Stimulated activated CD8-positive, alpha-beta memory T cell treated with anti-CD3 and anti-CD28 coated beads, Interleukin-4, amount 100 ng/mL, for 4 hours (primary cell): ENCODE measurements around the gene SEC16A.

Source experiments
- DNase-seq, 2 donors: peaks; one replicate each; pipeline ENCODE4 v3.0.0-alpha.2; 2020; ENCODE audit warnings: low read depth in 2 of 2, low spot score in 1 of 2

Gene SEC16A

GRCh38 chr9:136441681-136442245, 41.1 kb downstream of the SEC16A start:
- DNase-seq = no peak

- no peak for DNase-seq
These were observed 41.6 kb downstream of the SEC16A start for GRCh38 chr9:136441191-136441680.

- DNase-seq = peak; percentile 60 to 73
These were observed 43.1 kb downstream of the SEC16A start, which contains the start of gene INPP5E for GRCh38 chr9:136439481-136440408. Gene INPP5E (minus strand): TSS chr9:136439845. CDS start chr9:136439419, 426 bp downstream.

- peak in 1 of 2 donors; percentile 29 for DNase-seq
These were observed 44.0 kb downstream of the SEC16A start for GRCh38 chr9:136438548-136439480.

GRCh38 chr9:136437839-136438547, 44.8 kb downstream of the SEC16A start:
- DNase-seq = no peak

- no peak for DNase-seq
These were observed 45.4 kb downstream of the SEC16A start for GRCh38 chr9:136437430-136437829.

- DNase-seq = no peak
These were observed 46.7 kb downstream of the SEC16A start for GRCh38 chr9:136436055-136436634.

GRCh38 chr9:136434580-136435169, 48.2 kb downstream of the SEC16A start:
- DNase-seq = no peak

GRCh38 chr9:136433849-136434579, 48.8 kb downstream of the SEC16A start:
- no peak for DNase-seq

- DNase-seq = no peak
These were observed 49.7 kb downstream of the SEC16A start for GRCh38 chr9:136433043-136433715.

GRCh38 chr9:136432591-136432990, 50.2 kb downstream of the SEC16A start:
- DNase-seq = no peak

GRCh38 chr9:136431782-136432350, 51.0 kb downstream of the SEC16A start:
- DNase-seq = no peak

GRCh38 chr9:136430588-136431234, 52.1 kb downstream of the SEC16A start:
- DNase-seq = no peak

- DNase-seq = no peak
These were observed 53.0 kb downstream of the SEC16A start for GRCh38 chr9:136429683-136430491.

GRCh38 chr9:136429075-136429628, 53.7 kb downstream of the SEC16A start:
- no peak for DNase-seq

GRCh38 chr9:136426787-136427186, 56.1 kb downstream of the SEC16A start:
- no peak for DNase-seq
